Right hindlimb (tissue), 1 donor: Measurements from ENCODE around the gene ARVCF.
A peak's percentile ranks its signal among the peaks of the same experiment; 100 is the strongest.

Source experiments
- DNase-seq: peaks from one replicate; pipeline ENCODE4 v3.0.0-alpha.2; 2018

The ARVCF gene

GRCh38 chr22:19971276-19972124, 45.1 kb downstream of the ARVCF start:
- no peak for DNase-seq

- peak; percentile 76 for DNase-seq
Measured at GRCh38 chr22:19970479-19971275, 45.9 kb downstream of the ARVCF start.

DNA sequence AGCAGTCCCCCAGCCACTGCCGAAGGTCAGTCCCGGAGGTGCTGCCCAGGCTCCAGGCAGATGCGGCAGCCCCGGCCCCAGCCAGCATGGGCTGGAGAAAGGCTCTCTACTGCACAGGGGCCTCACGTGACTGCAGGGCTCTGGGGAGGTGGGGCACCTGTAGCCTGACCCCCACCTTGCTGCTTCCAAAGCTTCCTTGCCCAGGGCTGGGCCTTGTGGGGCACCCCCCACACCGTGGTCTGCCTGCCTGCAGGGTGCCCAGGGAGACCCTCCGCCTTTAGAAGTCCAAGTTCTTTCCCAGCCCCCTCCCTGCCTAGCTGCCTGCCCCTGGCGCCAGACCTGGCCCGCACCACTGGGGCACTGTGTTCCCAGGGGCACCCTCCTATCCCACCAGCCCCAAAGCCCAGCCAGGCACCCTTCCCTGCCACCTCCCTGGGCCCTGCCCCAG, 46.6 kb downstream of the ARVCF start:
- no peak for DNase-seq

- no peak for DNase-seq
Measured at GRCh38 chr22:19969141-19969928, 47.3 kb downstream of the ARVCF start.

- no peak for DNase-seq
Measured at GRCh38 chr22:19968450-19968891, 48.2 kb downstream of the ARVCF start.

- DNase-seq: no peak
Measured at GRCh38 chr22:19967850-19968449, 48.7 kb downstream of the ARVCF start.

GRCh38 chr22:19966908-19967750, 49.5 kb downstream of the ARVCF start:
- no peak for DNase-seq

GRCh38 chr22:19965771-19966709, 50.6 kb downstream of the ARVCF start:
- peak; percentile 67 for DNase-seq

- no peak for DNase-seq
Measured at GRCh38 chr22:19964701-19965386, 51.8 kb downstream of the ARVCF start.

DNA sequence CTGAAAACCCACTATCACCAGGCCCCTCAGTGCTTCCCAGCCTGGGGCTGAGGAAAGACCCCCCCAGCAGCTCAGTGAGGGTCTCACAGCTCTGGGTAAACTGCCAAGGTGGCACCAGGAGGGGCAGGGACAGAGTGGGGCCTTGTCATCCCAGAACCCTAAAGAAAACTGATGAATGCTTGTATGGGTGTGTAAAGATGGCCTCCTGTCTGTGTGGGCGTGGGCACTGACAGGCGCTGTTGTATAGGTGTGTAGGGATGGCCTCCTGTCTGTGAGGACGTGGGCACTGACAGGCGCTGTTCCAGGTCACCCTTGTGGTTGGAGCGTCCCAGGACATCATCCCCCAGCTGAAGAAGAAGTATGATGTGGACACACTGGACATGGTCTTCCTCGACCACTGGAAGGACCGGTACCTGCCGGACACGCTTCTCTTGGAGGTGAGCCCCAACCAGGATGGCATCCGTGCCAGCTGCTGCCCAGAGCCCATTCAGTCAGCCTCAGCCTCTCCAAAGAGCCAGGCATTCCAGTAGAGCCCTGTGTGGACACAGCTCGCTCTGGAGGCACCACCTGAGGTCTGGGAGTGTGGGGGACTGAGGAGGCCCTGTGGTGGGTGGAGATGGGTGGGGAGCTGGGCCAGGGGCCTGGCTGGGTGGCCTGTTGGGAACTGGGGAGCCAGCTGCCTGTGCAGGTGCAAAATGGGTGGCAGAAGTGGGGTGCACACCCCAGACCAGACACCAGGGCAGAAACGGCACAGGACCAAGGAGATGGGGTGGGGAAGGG, 52.6 kb downstream of the ARVCF start:
- no peak for DNase-seq

GRCh38 chr22:19962909-19963806, 53.5 kb downstream of the ARVCF start:
- DNase-seq: no peak

GRCh38 chr22:19962246-19962908, 54.2 kb downstream of the ARVCF start:
- DNase-seq: peak; percentile 86

GRCh38 chr22:19961868-19962245, 54.8 kb downstream of the ARVCF start:
- DNase-seq: no peak

DNA sequence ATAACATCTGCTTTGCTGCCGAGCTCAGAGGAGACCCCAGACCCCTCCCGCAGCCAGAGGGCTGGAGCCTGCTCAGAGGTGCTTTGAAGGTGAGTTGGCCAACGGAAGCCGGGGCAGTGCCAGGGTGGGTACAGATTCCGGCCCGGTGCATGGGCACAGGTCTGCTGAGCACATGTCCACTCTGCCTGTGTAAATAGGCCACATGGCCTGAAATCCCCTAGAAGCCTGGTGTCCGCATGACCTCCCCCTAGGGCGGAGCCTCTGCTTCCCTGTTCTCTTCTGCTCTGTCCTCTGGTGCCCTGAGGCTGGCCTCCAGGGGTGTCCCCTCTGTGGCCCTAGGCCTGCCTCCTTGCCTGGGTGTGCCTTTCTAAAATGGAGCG, 55.4 kb downstream of the ARVCF start:
- DNase-seq: no peak

- DNase-seq: no peak
Measured at GRCh38 chr22:19960491-19961200, 56.0 kb downstream of the ARVCF start.

DNA sequence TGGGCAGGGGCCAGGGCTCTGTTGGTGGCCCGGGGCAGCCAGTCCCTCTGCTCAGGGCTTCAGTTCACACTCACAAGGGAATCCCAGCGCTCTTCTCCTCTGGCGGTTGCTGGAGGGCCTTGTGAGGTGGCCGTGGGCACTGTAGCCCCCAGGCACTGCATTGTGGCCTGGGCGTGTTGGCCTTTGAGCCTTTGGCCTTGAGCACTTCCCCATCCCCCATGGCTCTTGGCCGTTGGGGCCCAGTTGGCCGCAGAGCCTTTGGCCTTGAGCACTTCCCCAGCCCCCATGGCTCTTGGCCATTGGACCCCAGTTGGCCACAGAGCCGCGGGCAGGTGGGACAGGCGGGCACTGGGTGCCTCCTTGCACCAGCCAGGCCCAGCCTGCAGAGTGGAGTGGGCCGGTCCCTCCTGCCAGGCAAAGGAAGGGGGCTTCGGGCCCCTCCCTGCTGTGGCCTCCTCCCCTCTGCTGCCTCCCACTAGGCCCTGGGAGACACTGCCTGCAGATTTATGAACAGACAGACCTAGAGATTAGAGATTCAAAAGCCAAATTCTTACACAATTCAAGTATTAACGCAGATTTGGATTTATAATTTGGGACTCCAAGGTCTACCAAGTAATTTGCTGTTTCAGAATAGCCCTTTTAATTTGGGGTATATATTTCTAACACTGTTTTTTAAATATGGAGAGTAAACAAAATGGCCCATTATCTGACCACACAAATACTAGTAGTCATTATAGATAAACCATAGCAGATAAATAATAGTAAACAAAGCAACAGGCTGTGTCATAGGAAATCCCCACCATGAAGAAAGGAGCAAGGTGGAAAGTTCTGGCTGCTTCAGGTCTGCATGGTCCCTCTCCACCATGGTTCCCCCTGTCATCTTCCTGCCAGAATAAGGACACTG, 56.8 kb downstream of the ARVCF start:
- no peak for DNase-seq
